ENCODE measurements around the gene FAM78A. TPM values are rescaled to one million over a fixed set of nuclear protein-coding genes. Genes with fewer than 3 reads are reported as not detected.

Gene FAM78A
- total RNA-seq, 1 experiment from 2014 or later = 1.3 TPM

- Histone ChIP-seq H3K27ac (no peak overlapping the region), H2AFZ (no peak overlapping the region), H3K79me2 (ENCODE audit: low read depth) (no peaks in the 10 kb centered on the region), H3F3A (ENCODE audit: insufficient read depth, low read depth) (no peaks in the 10 kb centered on the region), H3K4me1 (replicated peaks; ENCODE audit: insufficient read depth) (no peaks in the 10 kb centered on the region), H3K4me3 (no peak overlapping the region), H3K4me2 (no peak overlapping the region), H4K20me1 (ENCODE audit: insufficient read depth) (no peaks in the 10 kb centered on the region), H3K9me2 (ENCODE audit: insufficient read depth) (no peaks in the 10 kb centered on the region), H3K27me3 (ENCODE audit: insufficient read depth, low read depth) (no peaks in the 10 kb centered on the region), H3K36me3 (ENCODE audit: low read depth) (no peaks in the 10 kb centered on the region), H3K9me3 (ENCODE audit: insufficient read depth, low read depth) (no peaks in the 10 kb centered on the region)
- ChIA-PET CTCF (no interaction called here), POLR2A (ENCODE audit: unreplicated experiment) (no interaction called here)
- no peak for DNase-seq
- intact Hi-C loops (cut with micrococcal nuclease; ENCODE audit: unreplicated experiment) = no loop called here
- TF ChIP-seq CTCF (conservative IDR thresholded peaks at IDR 0.05) (no peak), EZH2 (IDR thresholded peaks at IDR 0.05; ENCODE audit: low read depth) (no peak)
- no TSS peak for BruUV-seq (replicated peaks)
Observed at GRCh38 chr9:131297903-131298302, 21.6 kb upstream of the FAM78A start.

- Histone ChIP-seq H3K4me1 (replicated peaks; ENCODE audit: insufficient read depth) (no peaks in the 10 kb centered on the region), H3F3A (ENCODE audit: insufficient read depth, low read depth) (no peaks in the 10 kb centered on the region), H3K9me3 (ENCODE audit: insufficient read depth, low read depth) (no peaks in the 10 kb centered on the region), H3K4me3 (no peak overlapping the region), H3K79me2 (ENCODE audit: low read depth) (no peaks in the 10 kb centered on the region), H4K20me1 (ENCODE audit: insufficient read depth) (no peaks in the 10 kb centered on the region), H3K27me3 (ENCODE audit: insufficient read depth, low read depth) (no peaks in the 10 kb centered on the region), H3K4me2 (no peak overlapping the region), H3K27ac (no peak overlapping the region), H3K36me3 (ENCODE audit: low read depth) (no peaks in the 10 kb centered on the region), H3K9me2 (ENCODE audit: insufficient read depth) (no peaks in the 10 kb centered on the region), H2AFZ (no peak overlapping the region)
- ChIA-PET POLR2A (ENCODE audit: unreplicated experiment) (no interaction called here), CTCF (no interaction called here)
- no peak for DNase-seq
- no TSS peak for BruUV-seq (replicated peaks)
- TF ChIP-seq CTCF (conservative IDR thresholded peaks at IDR 0.05) (no peak), EZH2 (IDR thresholded peaks at IDR 0.05; ENCODE audit: low read depth) (no peak)
- intact Hi-C loops (cut with micrococcal nuclease; ENCODE audit: unreplicated experiment) = no loop called here
Observed at GRCh38 chr9:131296906-131297500, 20.7 kb upstream of the FAM78A start.

- CTCF ChIA-PET = no interaction called here
- Histone ChIP-seq H2AFZ (no peak overlapping the region), H3F3A (ENCODE audit: insufficient read depth, low read depth) (no peaks in the 10 kb centered on the region), H3K4me1 (replicated peaks; ENCODE audit: insufficient read depth) (no peaks in the 10 kb centered on the region), H3K4me3 (no peak overlapping the region), H3K4me2 (no peak overlapping the region), H4K20me1 (ENCODE audit: insufficient read depth) (no peaks in the 10 kb centered on the region), H3K79me2 (ENCODE audit: low read depth) (no peaks in the 10 kb centered on the region), H3K27me3 (ENCODE audit: insufficient read depth, low read depth) (no peaks in the 10 kb centered on the region), H3K36me3 (ENCODE audit: low read depth) (no peaks in the 10 kb centered on the region), H3K27ac (no peak overlapping the region), H3K9me2 (ENCODE audit: insufficient read depth) (no peaks in the 10 kb centered on the region), H3K9me3 (ENCODE audit: insufficient read depth, low read depth) (no peaks in the 10 kb centered on the region)
- intact Hi-C loops (cut with micrococcal nuclease; ENCODE audit: unreplicated experiment) = no loop called here
- TF ChIP-seq CTCF (conservative IDR thresholded peaks at IDR 0.05) (no peak), EZH2 (IDR thresholded peaks at IDR 0.05; ENCODE audit: low read depth) (no peak)
- POLR2A ChIA-PET (ENCODE audit: unreplicated experiment) = no interaction called here
- no TSS peak for BruUV-seq (replicated peaks)
- no peak for DNase-seq
Observed at GRCh38 chr9:131296460-131296859, 20.1 kb upstream of the FAM78A start.

Measured in PC-9 (cell line).